B cell (primary cell): ENCODE measurements around the gene PRKCQ. TPM values are rescaled to one million over a fixed set of nuclear protein-coding genes. Genes with fewer than 3 reads are reported as not detected.

Experiments used
- ATAC-seq: fragments of 200-7000 bp; cut with Tn5 transposase; one replicate; pipeline ENCODE4 v1.10.0; 2021; ENCODE audit warnings: low read depth, mild to moderate bottlenecking, moderate number of reproducible peaks, moderate library complexity
- CTCF ChIA-PET: fragments of 350-600 bp; sonication (Branson Sonifier 250); formaldehyde crosslinking; loops from one replicate; lab custom pipeline; 2021; ENCODE audit warnings: antibody characterized with exemption, inconsistent platforms; lab: Charles Lee
- POLR2A ChIA-PET: fragments of 350-600 bp; sonication (Branson Sonifier 250); formaldehyde crosslinking; loops from one replicate; lab custom pipeline; 2021; ENCODE audit warnings: antibody characterized with exemption; lab: Charles Lee
- DNase-seq: peaks from one replicate; pipeline ENCODE4 v3.0.0; 2013
- H2AFZ ChIP-seq: 2 replicates; pipeline ENCODE4 v1.6.1; 2012; ENCODE audit warnings: mild to moderate bottlenecking, low read depth, low read length; ENCODE audit not compliant: insufficient read depth, poor library complexity, severe bottlenecking
- H3K27ac ChIP-seq, 2 donors: 1 replicate in 1 of 2; 2 replicates in 1 of 2; pipeline ENCODE4 v1.5.1; 2012 to 2013; ENCODE audit warnings: low read length in 2 of 2, mild to moderate bottlenecking in 2 of 2, moderate library complexity in 1 of 2
- H3K27me3 ChIP-seq, 4 experiments: fragments of 200-600 bp in 1 of 4; sonication (generic) in 1 of 4; replicated peaks in 1 of 4; 1 replicate in 2 of 4; 2 replicates in 2 of 4; pipeline versions ENCODE4 v1.6.1 to v1.7.0; 2013 to 2016; ENCODE audit warnings: low read length in 3 of 4, mild to moderate bottlenecking in 2 of 4, mixed read lengths in 1 of 4, moderate library complexity in 1 of 4; ENCODE audit not compliant: insufficient read depth in 4 of 4, control insufficient read depth in 3 of 4; ENCODE audit errors: control extremely low read depth in 1 of 4
- H3K36me3 ChIP-seq, 2 experiments: replicated peaks in 1 of 2; 1 replicate in 1 of 2; 2 replicates in 1 of 2; pipeline versions ENCODE4 v1.6.1 to v1.7.1; 2013; ENCODE audit warnings: low read length in 1 of 2; ENCODE audit not compliant: insufficient read depth in 2 of 2, control insufficient read depth in 1 of 2; ENCODE audit errors: control extremely low read depth in 1 of 2, extremely low read depth in 1 of 2
- H3K4me1 ChIP-seq, 2 donors: fragments of 200-600 bp in 1 of 2; sonication (generic) in 1 of 2; 1 replicate in 1 of 2; 2 replicates in 1 of 2; pipeline versions ENCODE4 v1.5.1 to v1.6.1; 2013 to 2017; ENCODE audit warnings: low read length in 2 of 2; ENCODE audit not compliant: control insufficient read depth in 2 of 2, insufficient read depth in 2 of 2
- H3K4me2 ChIP-seq: replicated peaks from 2 replicates; pipeline ENCODE3; 2012; ENCODE audit warnings: mild to moderate bottlenecking, low read depth, low read length; ENCODE audit not compliant: poor library complexity, severe bottlenecking
- H3K4me3 ChIP-seq, 5 experiments: fragments of 200-600 bp in 1 of 5; sonication (generic) in 1 of 5; 1 replicate in 3 of 5; 2 replicates in 2 of 5; pipeline versions ENCODE4 v1.5.1 to v1.7.0; 2011 to 2016; ENCODE audit warnings: low read length in 4 of 5, mild to moderate bottlenecking in 4 of 5, low read depth in 2 of 5, control low read depth in 1 of 5, moderate library complexity in 1 of 5; ENCODE audit not compliant: insufficient read depth in 1 of 5; ENCODE audit errors: control extremely low read depth in 1 of 5, extremely low read depth in 1 of 5
- H3K79me2 ChIP-seq: fragments of 200-600 bp; sonication (generic); one replicate; pipeline ENCODE4 v1.6.0; 2016; ENCODE audit warnings: low read length; ENCODE audit not compliant: control insufficient read depth, insufficient read depth
- H3K9ac ChIP-seq: fragments of 200-600 bp; sonication (generic); 2 replicates; pipeline ENCODE4 v1.6.1; 2017; ENCODE audit warnings: mild to moderate bottlenecking, low read length, moderate library complexity
- H3K9me3 ChIP-seq, 3 donors: one replicate each; pipeline versions ENCODE4 v1.6.1 to v1.7.1; 2013; ENCODE audit warnings: low read length in 2 of 3; ENCODE audit not compliant: control insufficient read depth in 2 of 3, insufficient read depth in 1 of 3; ENCODE audit errors: control extremely low read depth in 1 of 3
- H4K20me1 ChIP-seq: 2 replicates; pipeline ENCODE4 v1.6.0; 2012; ENCODE audit warnings: mild to moderate bottlenecking, low read length; ENCODE audit not compliant: insufficient read depth, control insufficient read depth, poor library complexity, severe bottlenecking
- H3K27ac Mint-ChIP-seq: one replicate; pipeline ENCODE4 v1.8.0; 2021; ENCODE audit warnings: mixed read lengths
- H3K27me3 Mint-ChIP-seq: one replicate; pipeline ENCODE4 v1.8.0; 2021; ENCODE audit warnings: mixed read lengths
- H3K4me1 Mint-ChIP-seq: one replicate; pipeline ENCODE4 v1.8.0; 2021; ENCODE audit warnings: mixed read lengths
- H3K4me3 Mint-ChIP-seq: one replicate; pipeline ENCODE4 v1.8.0; 2021; ENCODE audit warnings: mixed read lengths
- H3K9me3 Mint-ChIP-seq: one replicate; pipeline ENCODE4 v1.8.0; 2022; ENCODE audit warnings: mixed read lengths; ENCODE audit not compliant: insufficient read depth
- CTCF ChIP-seq: fragments of 200-600 bp; IDR thresholded peaks from one replicate; pipeline ENCODE4 v1.8.0; 2022; ENCODE audit warnings: antibody characterized with exemption, mild to moderate bottlenecking
- EZH2 ChIP-seq: IDR thresholded peaks from 2 replicates; pipeline ENCODE4 v1.6.1; 2012; ENCODE audit warnings: borderline replicate concordance, low read depth, mild to moderate bottlenecking, moderate library complexity, low read length; ENCODE audit not compliant: insufficient read depth, poor library complexity, severe bottlenecking
- intact Hi-C: fragments of 100-400 bp; cut with micrococcal nuclease; formaldehyde crosslinking; loops from one replicate; pipeline ENCODE4 v1.10.0; 2022
- polyA plus RNA-seq: library from polyadenylated mRNA; depleted of rRNA; stranded (reverse); fragments of >200 nt; gene quantifications from 2 replicates; pipeline ENCODE4 v1.2.3, GENCODE V29; 2012
- total RNA-seq, 2 donors: library from RNA; stranded (reverse); fragments of 120-200 nt in 1 of 2; gene quantifications; 1 replicate in 1 of 2; 2 replicates in 1 of 2; pipeline versions ENCODE4 v1.2.3 to v1.2.4, GENCODE V29; 2013 to 2022

The PRKCQ gene
- total and polyA plus RNA-seq, 2 donors (not counting 1 experiment from before 2014, with no cell fraction given), result 0.15 to 0.16 TPM

- Mint-ChIP-seq H3K9me3 (no peaks in the 10 kb centered on the region), H3K27ac (no peak overlapping the region), H3K27me3 (peaks cover 18% of the 10 kb centered on the region), H3K4me1 (peaks cover 4% of the 10 kb centered on the region), H3K4me3 (no peak overlapping the region)
- ChIA-PET CTCF (no interaction called here), POLR2A (no interaction called here)
- no peaks in the 10 kb centered on the region for H3K79me2 ChIP-seq
- H3K27me3 ChIP-seq, result no peaks in the 10 kb centered on the region
- no peaks in the 10 kb centered on the region for H3K4me1 ChIP-seq
- no peak for TF ChIP-seq EZH2
- TF ChIP-seq CTCF, result no peak
- H3K4me3 ChIP-seq, result no peak overlapping the region
- H3K9ac ChIP-seq, result no peak overlapping the region
- H3K27ac ChIP-seq, result no peak overlapping the region
- H2AFZ ChIP-seq, result no peak overlapping the region
- H3K36me3 ChIP-seq, result no peaks in the 10 kb centered on the region
- ATAC-seq (no peak), DNase-seq (no peak)
- H3K9me3 ChIP-seq, result no peaks in the 10 kb centered on the region
- H3K4me2 ChIP-seq, result no peak overlapping the region
- intact Hi-C loops, result no loop called here
- no peaks in the 10 kb centered on the region for H4K20me1 ChIP-seq
Measured at GRCh38 chr10:6610647-6611046, 30.6 kb upstream of the PRKCQ start.

- H4K20me1 ChIP-seq, result no peaks in the 10 kb centered on the region
- no peak for TF ChIP-seq CTCF
- H3K27me3 ChIP-seq, result no peaks in the 10 kb centered on the region
- ChIA-PET CTCF (no interaction called here), POLR2A (no interaction called here)
- H3K4me1 ChIP-seq, result no peaks in the 10 kb centered on the region
- no peak overlapping the region for H2AFZ ChIP-seq
- H3K27ac ChIP-seq, result no peak overlapping the region
- no peak overlapping the region for H3K4me3 ChIP-seq
- H3K79me2 ChIP-seq, result no peaks in the 10 kb centered on the region
- Mint-ChIP-seq H3K27ac (no peak overlapping the region), H3K9me3 (no peaks in the 10 kb centered on the region), H3K27me3 (peaks cover 24% of the 10 kb centered on the region), H3K4me3 (no peak overlapping the region), H3K4me1 (peaks cover 4% of the 10 kb centered on the region)
- intact Hi-C loops, result no loop called here
- H3K9ac ChIP-seq, result no peak overlapping the region
- no peaks in the 10 kb centered on the region for H3K9me3 ChIP-seq
- H3K4me2 ChIP-seq, result no peak overlapping the region
- no peak for DNase-seq
- ATAC-seq, result no peak
- no peaks in the 10 kb centered on the region for H3K36me3 ChIP-seq
Measured at GRCh38 chr10:6609625-6610024, 29.5 kb upstream of the PRKCQ start.
